Right cardiac atrium (tissue), 5 donors: Measurements from ENCODE around the gene SHROOM4. TPM values are rescaled to one million over a fixed set of nuclear protein-coding genes. Genes with fewer than 3 reads are reported as not detected.

Source experiments
- ATAC-seq, 2 donors: fragments of 200-7000 bp; cut with Tn5 transposase; one replicate each; pipeline versions ENCODE4 v1.8.0 to v1.9.1; 2020; ENCODE audit warnings: moderate library complexity in 2 of 2, mild to moderate bottlenecking in 1 of 2
- DNase-seq, 3 donors: peaks; one replicate each; pipeline ENCODE4 v3.0.0-alpha.2; 2020
- H3K27ac ChIP-seq: one replicate; pipeline ENCODE4 v1.5.1; 2013; ENCODE audit warnings: mild to moderate bottlenecking, low read length, control low read depth, moderate library complexity
- H3K27me3 ChIP-seq: one replicate; pipeline ENCODE4 v1.6.1; 2013; ENCODE audit not compliant: control insufficient read depth, insufficient read depth
- H3K4me1 ChIP-seq: one replicate; pipeline ENCODE4 v1.6.1; 2013; ENCODE audit warnings: low read length; ENCODE audit not compliant: control insufficient read depth, insufficient read depth
- H3K4me3 ChIP-seq: one replicate; pipeline ENCODE4 v1.5.1; 2013; ENCODE audit warnings: low read length, control low read depth
- H3K9me3 ChIP-seq: one replicate; pipeline ENCODE4 v1.6.1; 2013; ENCODE audit warnings: low read length; ENCODE audit not compliant: control insufficient read depth
- WGBS: extraction: QIAGEN DNeasy Blood & Tissue Kit; methylation state at CpG from one replicate; pipeline ENCODE4 v1.1.7; 2013; 5-methylcytosine and 5-hydroxymethylcytosine counted together
- intact Hi-C, 4 donors: fragments of 100-400 bp; cut with DNase I; formaldehyde crosslinking; loops; one replicate each; pipeline versions ENCODE4 v1.11.0 to v1.14.0; 2022 to 2023
- long read RNA-seq, 4 donors: library from polyadenylated mRNA; unstranded; transcript quantifications; one replicate each; pipeline ENCODE4 v2.0.0, GENCODE V29; 2020 to 2021
- polyA plus RNA-seq: library from polyadenylated mRNA; stranded (reverse); fragments of 200-250 nt; gene quantifications from one replicate; pipeline ENCODE4 v1.2.3, GENCODE V29; 2013
- total RNA-seq, 4 donors: library from RNA; stranded (reverse); fragmentation: NEBNext Ultra II Directional; extraction: Animal tissue kit (Norgen Biotek cat#: 25700); gene quantifications; one replicate each; pipeline ENCODE4 v1.2.1, GENCODE V29; 2021
- donor health status: healthy with polysubstance abuse.
- donor health status: DM: no; HTN: yes; CAD: no.
- donor health status: DM: no; HTN: no; CAD: no.
- donor health status: DM: no; HTN: yes; CAD: no; lungs with severe emphysema.
- donor health status: DM: yes; HTN: yes; CAD: no.

Gene SHROOM4, protein sequence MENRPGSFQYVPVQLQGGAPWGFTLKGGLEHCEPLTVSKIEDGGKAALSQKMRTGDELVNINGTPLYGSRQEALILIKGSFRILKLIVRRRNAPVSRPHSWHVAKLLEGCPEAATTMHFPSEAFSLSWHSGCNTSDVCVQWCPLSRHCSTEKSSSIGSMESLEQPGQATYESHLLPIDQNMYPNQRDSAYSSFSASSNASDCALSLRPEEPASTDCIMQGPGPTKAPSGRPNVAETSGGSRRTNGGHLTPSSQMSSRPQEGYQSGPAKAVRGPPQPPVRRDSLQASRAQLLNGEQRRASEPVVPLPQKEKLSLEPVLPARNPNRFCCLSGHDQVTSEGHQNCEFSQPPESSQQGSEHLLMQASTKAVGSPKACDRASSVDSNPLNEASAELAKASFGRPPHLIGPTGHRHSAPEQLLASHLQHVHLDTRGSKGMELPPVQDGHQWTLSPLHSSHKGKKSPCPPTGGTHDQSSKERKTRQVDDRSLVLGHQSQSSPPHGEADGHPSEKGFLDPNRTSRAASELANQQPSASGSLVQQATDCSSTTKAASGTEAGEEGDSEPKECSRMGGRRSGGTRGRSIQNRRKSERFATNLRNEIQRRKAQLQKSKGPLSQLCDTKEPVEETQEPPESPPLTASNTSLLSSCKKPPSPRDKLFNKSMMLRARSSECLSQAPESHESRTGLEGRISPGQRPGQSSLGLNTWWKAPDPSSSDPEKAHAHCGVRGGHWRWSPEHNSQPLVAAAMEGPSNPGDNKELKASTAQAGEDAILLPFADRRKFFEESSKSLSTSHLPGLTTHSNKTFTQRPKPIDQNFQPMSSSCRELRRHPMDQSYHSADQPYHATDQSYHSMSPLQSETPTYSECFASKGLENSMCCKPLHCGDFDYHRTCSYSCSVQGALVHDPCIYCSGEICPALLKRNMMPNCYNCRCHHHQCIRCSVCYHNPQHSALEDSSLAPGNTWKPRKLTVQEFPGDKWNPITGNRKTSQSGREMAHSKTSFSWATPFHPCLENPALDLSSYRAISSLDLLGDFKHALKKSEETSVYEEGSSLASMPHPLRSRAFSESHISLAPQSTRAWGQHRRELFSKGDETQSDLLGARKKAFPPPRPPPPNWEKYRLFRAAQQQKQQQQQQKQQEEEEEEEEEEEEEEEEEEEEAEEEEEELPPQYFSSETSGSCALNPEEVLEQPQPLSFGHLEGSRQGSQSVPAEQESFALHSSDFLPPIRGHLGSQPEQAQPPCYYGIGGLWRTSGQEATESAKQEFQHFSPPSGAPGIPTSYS (N-terminal part only)
- total RNA-seq (10 to 100 TPM in 2 of 4 donors, 1 to 10 TPM in 2; 6.2 to 12.9 (median 10.1) TPM), polyA plus RNA-seq (6.3 TPM)
- long read RNA-seq, donor 1, partial matches to known transcripts = 5 of 7 reads
- long read RNA-seq, donor 1, other reads (novel, unspliced or antisense) = 2 of 7 reads
- long read RNA-seq, donor 2 = 0 reads
- long read RNA-seq, donor 3, partial matches to known transcripts = 3 of 6 reads
- long read RNA-seq, donor 3, other reads (novel, unspliced or antisense) = 3 of 6 reads
- long read RNA-seq, donor 4, partial matches to known transcripts = 1 of 1 reads
- long read RNA-seq, donor 4, other reads (novel, unspliced or antisense) = 0 of 1 reads

DNA sequence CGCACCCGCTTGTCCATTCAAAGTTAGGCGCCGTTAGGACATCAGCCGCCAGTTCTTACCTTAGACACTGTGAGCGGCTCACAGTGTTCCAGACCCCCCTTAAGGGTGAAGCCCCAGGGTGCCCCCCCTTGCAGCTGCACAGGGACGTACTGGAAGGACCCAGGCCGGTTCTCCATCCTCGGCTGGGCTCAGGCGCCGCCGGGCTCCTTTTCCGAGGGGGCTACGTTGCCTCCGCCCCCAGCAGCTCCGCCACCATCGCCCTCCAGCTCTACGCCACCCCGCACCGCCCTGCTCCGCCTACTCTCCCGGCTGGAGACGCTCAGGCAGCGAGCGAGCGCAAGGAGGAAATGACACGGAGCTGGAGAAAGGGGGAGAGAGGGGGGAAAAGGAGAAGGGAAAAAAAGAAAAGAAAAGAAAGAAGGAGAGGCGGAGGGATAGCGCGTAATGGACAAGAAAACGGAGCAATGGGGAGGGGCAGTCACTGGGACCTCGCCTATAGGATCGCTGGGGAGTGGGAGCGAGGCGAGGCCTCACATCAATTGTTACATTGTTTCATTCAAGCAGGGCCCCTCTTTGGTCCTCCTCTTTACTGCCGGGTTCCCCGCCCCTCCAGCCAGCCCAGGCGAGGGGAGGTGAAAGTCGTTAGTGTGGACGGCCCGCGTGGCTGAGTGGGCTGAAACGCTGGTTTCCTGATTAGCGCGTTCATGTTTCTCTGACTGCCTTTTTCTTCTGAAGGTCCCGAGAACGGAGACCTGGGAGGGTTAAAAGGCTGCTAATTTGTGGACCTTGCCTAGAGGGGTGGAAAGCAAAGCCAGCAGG, at the start of gene SHROOM4:
SHROOM4 (minus strand) TSS at position 352 of the 819 bp plus-strand sequence; CDS start at position 176, 176 bp downstream.
- Histone ChIP-seq H3K4me3 (peak within 1 kb of the TSS; percentile 57), H3K27me3 (no peaks in the 10 kb centered on the region), H3K27ac (peak within 1 kb of the TSS; percentile 71), H3K4me1 (peaks cover 3% of the 10 kb centered on the region), H3K9me3 (no peaks in the 10 kb centered on the region)
- intact Hi-C loops = loop anchor here in 1 of 4 donors (10.0 kb wide), 1 partner anchor 69 kb away; no protein-coding TSS in a partner anchor
- ATAC-seq (peak; percentile 96), DNase-seq (peak; percentile 66 to 85 (median 82))
- under 1% methylated on average over 47 of the region's 47 CpGs for WGBS

DNA sequence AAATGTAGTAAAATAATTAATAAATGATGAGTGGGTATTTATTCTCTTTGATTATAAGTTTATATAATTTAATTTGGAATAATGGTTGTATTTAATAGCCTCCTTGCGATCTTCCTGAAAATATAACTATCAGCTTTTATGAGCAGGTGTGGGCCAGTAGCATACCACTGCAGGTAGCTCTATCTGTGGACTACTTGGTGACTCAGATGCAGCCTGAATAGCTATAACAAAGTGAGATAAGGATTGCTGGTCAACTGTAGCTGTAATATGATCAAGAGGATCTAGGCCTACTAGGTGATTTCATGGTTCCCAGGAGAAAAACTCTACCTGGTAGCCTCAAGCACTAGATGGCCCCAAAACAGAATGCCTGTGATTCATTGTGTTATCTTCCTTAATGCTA, 49.5 kb upstream of the SHROOM4 start:
- H3K9me3 ChIP-seq = no peaks in the 10 kb centered on the region
- ATAC-seq = no peak

DNA sequence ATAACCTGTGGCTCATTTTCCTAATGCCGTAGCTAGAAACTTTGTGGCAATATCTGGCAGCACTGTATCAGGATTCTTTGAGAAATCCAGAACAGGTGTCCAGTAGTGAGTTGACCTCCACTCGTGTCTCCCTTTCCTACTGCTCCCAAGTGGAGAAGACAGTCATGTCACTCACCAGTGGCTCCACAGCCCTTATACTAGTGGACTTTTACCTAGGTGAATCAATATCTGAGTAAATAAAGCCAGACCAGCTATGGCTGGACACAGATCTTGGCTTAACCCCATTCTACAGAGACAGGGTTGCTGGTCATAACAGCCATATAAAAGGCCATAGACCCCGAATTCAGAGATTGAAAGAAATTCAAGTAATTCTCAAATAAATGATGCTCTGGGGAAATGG, 46.5 kb upstream of the SHROOM4 start:
- Histone ChIP-seq H3K4me3 (no peak overlapping the region), H3K27me3 (no peaks in the 10 kb centered on the region), H3K27ac (no peak overlapping the region), H3K4me1 (no peaks in the 10 kb centered on the region), H3K9me3 (no peaks in the 10 kb centered on the region)
- WGBS = 93% methylated on average over 3 of the region's 3 CpGs
- intact Hi-C loops = no loop called here
- ATAC-seq (no peak), DNase-seq (no peak)

More for the DNA sequence above, 49.5 kb upstream of the SHROOM4 start:
- H3K27me3 ChIP-seq = no peaks in the 10 kb centered on the region
- H3K4me3 ChIP-seq = no peak overlapping the region
- DNase-seq = no peak
- H3K4me1 ChIP-seq = no peaks in the 10 kb centered on the region
- 97% methylated on average over 1 of the region's 1 CpG for WGBS
- intact Hi-C loops = no loop called here
- no peak overlapping the region for H3K27ac ChIP-seq

DNA sequence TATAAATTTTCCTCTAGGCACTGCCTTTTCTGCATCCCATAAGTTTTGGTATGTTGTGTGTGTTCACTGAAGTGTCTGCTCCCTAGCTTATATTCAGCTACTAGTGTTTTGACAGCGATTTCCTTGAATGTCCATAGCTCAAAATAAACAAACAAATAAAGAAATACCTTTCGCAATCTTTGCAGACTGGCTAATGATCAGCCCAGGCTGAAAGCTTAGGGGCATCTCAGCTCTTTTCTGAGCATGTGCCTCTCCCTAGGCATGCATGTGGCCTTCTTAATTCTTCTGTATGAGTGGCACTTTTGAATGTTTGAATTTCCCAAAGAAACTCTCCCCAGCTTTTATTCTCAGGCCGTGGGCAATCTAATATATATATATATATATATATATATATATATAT, 44.6 kb upstream of the SHROOM4 start:
- no peak for ATAC-seq
- 92% methylated on average over 3 of the region's 3 CpGs for WGBS

GRCh38 chrX:50853399-50853798, 39.4 kb upstream of the SHROOM4 start:
- no peaks in the 10 kb centered on the region for H3K9me3 ChIP-seq
- intact Hi-C loops = no loop called here
- H3K27ac ChIP-seq = no peak overlapping the region
- H3K4me3 ChIP-seq = no peak overlapping the region
- ATAC-seq (no peak), DNase-seq (peak; percentile 18 to 70 (median 58))
- 41% methylated on average over 1 of the region's 1 CpG for WGBS
- H3K4me1 ChIP-seq = no peaks in the 10 kb centered on the region
- no peaks in the 10 kb centered on the region for H3K27me3 ChIP-seq

More for the DNA sequence above, 44.6 kb upstream of the SHROOM4 start:
- Histone ChIP-seq H3K9me3 (no peaks in the 10 kb centered on the region), H3K4me1 (no peaks in the 10 kb centered on the region), H3K4me3 (no peak overlapping the region), H3K27me3 (no peaks in the 10 kb centered on the region), H3K27ac (no peak overlapping the region)
- no peak for DNase-seq
- intact Hi-C loops = no loop called here

DNA sequence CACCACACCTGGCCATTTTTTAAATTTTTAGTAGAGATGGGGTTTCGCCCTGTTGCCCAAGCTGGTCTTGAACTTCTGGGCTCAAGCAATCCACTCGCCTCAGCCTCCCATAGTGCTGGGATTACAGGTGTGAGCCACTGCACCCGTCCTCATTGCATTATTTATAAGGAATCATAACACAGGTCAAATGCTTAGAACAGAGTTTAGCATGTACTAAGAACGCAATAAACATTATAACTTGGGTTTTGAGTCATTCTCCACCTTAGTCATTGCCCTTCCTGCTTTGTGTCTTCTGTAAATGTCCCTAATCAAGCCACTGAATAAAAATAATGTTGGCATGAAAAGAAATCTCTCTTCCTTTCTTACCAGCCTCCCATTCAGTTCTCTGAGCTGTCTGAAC, 38.5 kb upstream of the SHROOM4 start:
- WGBS = 91% methylated on average over 4 of the region's 4 CpGs
- no peaks in the 10 kb centered on the region for H3K9me3 ChIP-seq
- no peaks in the 10 kb centered on the region for H3K27me3 ChIP-seq
- ATAC-seq (no peak), DNase-seq (no peak)
- no peak overlapping the region for H3K27ac ChIP-seq
- no peaks in the 10 kb centered on the region for H3K4me1 ChIP-seq
- intact Hi-C loops = no loop called here
- no peak overlapping the region for H3K4me3 ChIP-seq

DNA sequence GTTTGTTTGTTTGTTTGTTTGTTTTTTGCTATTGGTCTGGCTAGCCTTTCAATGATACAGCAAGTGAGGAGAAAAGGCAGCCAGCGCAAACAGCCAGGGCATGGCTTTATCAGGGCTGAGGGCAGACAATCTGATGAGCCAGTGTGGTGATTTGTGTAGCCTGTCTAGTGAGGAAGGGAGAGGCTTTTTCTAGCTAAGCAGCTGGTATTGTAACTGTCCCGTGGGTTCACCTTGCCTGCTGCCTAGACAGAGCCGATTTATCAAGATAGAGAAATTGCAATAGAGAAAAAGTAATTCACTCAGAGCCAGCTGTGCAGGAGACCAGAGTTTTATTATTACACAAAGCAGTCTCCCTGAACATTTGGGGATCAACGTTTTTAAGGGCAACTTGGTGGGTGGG, 28.2 kb upstream of the SHROOM4 start:
- Histone ChIP-seq H3K27ac (no peak overlapping the region), H3K9me3 (no peaks in the 10 kb centered on the region), H3K4me3 (no peak overlapping the region), H3K4me1 (no peaks in the 10 kb centered on the region), H3K27me3 (no peaks in the 10 kb centered on the region)
- ATAC-seq (no peak), DNase-seq (no peak)
- intact Hi-C loops = no loop called here
- 59% methylated on average over 4 of the region's 4 CpGs for WGBS

DNA sequence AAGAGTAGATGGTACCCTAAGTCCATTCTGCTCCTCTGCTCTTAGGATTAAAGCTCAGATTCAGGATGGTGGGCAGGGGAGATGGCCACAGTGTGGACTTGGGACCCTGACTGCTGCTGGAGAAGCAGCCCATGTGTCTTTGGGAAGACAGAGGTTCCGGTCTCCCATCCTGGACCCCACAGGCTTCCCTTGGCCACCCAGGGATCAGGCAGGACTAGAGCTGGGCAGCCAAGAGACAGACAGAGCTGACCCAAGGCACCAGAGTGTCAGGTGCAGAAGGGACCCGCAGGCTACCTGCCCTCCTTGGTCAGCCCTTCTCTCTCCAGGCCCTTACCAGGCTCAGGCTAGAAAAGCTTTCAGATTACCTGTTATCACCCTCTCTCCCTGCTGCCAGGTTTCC, 25.7 kb upstream of the SHROOM4 start:
- Histone ChIP-seq H3K9me3 (no peaks in the 10 kb centered on the region), H3K4me3 (no peak overlapping the region), H3K4me1 (no peaks in the 10 kb centered on the region), H3K27me3 (no peaks in the 10 kb centered on the region), H3K27ac (no peak overlapping the region)
- 98% methylated on average over 2 of the region's 2 CpGs for WGBS
- ATAC-seq (no peak), DNase-seq (no peak)
- intact Hi-C loops = no loop called here

GRCh38 chrX:50838820-50839600, 25.0 kb upstream of the SHROOM4 start:
- 54% methylated on average over 5 of the region's 5 CpGs for WGBS
- Histone ChIP-seq H3K4me3 (no peak overlapping the region), H3K4me1 (no peaks in the 10 kb centered on the region), H3K27ac (no peak overlapping the region), H3K9me3 (no peaks in the 10 kb centered on the region), H3K27me3 (no peaks in the 10 kb centered on the region)
- ATAC-seq (peak in 1 of 2 donors; percentile 51), DNase-seq (no peak)
- intact Hi-C loops = no loop called here
